OCI-LY3 (cell line): ENCODE results near the gene RYK.

Source experiments
- H2AFZ ChIP-seq: fragments of 200-600, 300-600 bp; shearing (Covaris generic); 2 replicates; pipeline ENCODE4 v1.6.0; 2014; ENCODE audit warnings: antibody characterized with exemption, low read depth, low read length
- H3K27ac ChIP-seq: fragments of 200-600, 300-600 bp; sonication (generic); 2 replicates; pipeline ENCODE4 v1.5.1; 2014; ENCODE audit warnings: mild to moderate bottlenecking, low read length, moderate library complexity, mixed read lengths
- H3K27me3 ChIP-seq: fragments of 200-600, 300-600 bp; sonication (generic); 2 replicates; pipeline ENCODE4 v1.6.1; 2014; ENCODE audit warnings: low read depth, low read length, mixed read lengths
- H3K36me3 ChIP-seq: fragments of 200-600, 300-600 bp; sonication (generic); replicated peaks from 2 replicates; pipeline ENCODE3; 2014; ENCODE audit warnings: low read depth, low read length, mixed read lengths
- H3K4me1 ChIP-seq: fragments of 300-600, 200-600 bp; sonication (generic); 2 replicates; pipeline ENCODE4 v1.6.1; 2014; ENCODE audit warnings: low read length, mixed read lengths
- H3K4me2 ChIP-seq: fragments of 200-600, 300-600 bp; sonication (generic); 2 replicates; pipeline ENCODE4 v1.6.1; 2014; ENCODE audit warnings: low read length, mixed read lengths
- H3K4me3 ChIP-seq: fragments of 300-600, 200-600 bp; sonication (generic); 2 replicates; pipeline ENCODE4 v1.5.1; 2014; ENCODE audit warnings: antibody characterized with exemption, mild to moderate bottlenecking, low read length, moderate library complexity
- H3K79me2 ChIP-seq: fragments of 300-600, 200-600 bp; shearing (Covaris generic); 2 replicates; pipeline ENCODE4 v1.6.1; 2014; ENCODE audit warnings: mild to moderate bottlenecking, low read length, mixed read lengths
- H3K9ac ChIP-seq: fragments of 300-600, 200-600 bp; shearing (Covaris generic); 2 replicates; pipeline ENCODE4 v1.6.0; 2014; ENCODE audit warnings: mild to moderate bottlenecking, low read length, moderate library complexity
- H3K9me3 ChIP-seq: fragments of 200-600, 300-600 bp; shearing (Covaris generic); 2 replicates; pipeline ENCODE4 v1.6.1; 2014; ENCODE audit warnings: low read length, mixed read lengths; ENCODE audit not compliant: insufficient read depth
- H4K20me1 ChIP-seq: fragments of 200-600, 300-600 bp; sonication (generic); 2 replicates; pipeline ENCODE4 v1.6.1; 2016; ENCODE audit warnings: low read length, mixed read lengths; ENCODE audit not compliant: insufficient read depth
- EZH2phosphoT487 ChIP-seq: fragments of 200-600 bp; shearing (Covaris generic); IDR thresholded peaks from 2 replicates; pipeline ENCODE4 v1.6.1; 2018; ENCODE audit warnings: antibody characterized with exemption, mixed run types, low read depth
- TF ChIP-seq, protein P1 (sequence below): fragments of 200-600, 300-600 bp; sonication (generic); IDR thresholded peaks from 2 replicates; pipeline ENCODE4 v1.5.1; 2014; ENCODE audit warnings: antibody characterized with exemption, low read length, low read depth

The RYK gene

DNA sequence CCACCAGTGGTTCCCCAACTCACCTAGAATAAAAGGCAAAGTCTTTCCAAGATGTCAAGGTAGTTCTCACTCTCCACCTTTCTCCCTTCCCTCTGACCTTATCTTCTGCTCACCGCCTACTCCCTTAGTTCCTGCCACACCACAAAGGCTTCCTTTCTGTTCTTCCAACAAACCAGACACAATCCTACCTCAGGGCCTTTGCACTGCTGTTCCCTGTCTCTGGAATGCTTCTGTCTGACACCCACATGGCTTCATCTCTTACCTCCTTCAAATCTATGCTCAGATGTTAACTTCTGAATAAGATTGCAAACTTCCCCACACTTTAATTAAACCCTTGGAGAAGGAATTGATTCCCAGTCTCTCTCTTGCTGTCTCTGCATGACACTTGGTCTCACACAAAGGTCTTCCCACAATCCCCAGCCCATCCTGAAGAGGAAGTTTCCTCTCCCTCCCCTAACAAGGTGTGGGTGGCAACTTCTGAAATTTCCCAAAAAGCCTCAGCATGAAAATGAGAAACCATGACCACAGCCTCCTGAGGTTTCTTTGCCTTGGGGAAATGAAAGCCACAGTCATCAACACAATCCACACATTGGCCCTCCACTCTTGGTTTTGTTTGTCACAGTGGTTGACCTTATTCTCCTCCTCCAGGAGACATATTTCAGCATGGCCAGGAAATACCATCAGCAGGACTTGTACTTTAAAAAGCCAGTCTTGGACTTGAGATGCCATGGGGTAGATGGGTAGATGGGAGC lies 3.0 kb upstream of the RYK start:
- Histone ChIP-seq H3K4me1 (peaks cover 42% of the 10 kb centered on the region), H4K20me1 (peaks cover 31% of the 10 kb centered on the region), H2AFZ (no peak overlapping the region), H3K27me3 (peaks cover 50% of the 10 kb centered on the region), H3K27ac (no peak overlapping the region), H3K9ac (no peak overlapping the region), H3K36me3 (no peaks in the 10 kb centered on the region), H3K4me3 (no peak overlapping the region), H3K9me3 (no peaks in the 10 kb centered on the region), H3K4me2 (peak overlapping the region; percentile 15; the same call in 1 of the 2 replicates), H3K79me2 (peaks cover 16% of the 10 kb centered on the region)
- TF ChIP-seq, protein P1, sequence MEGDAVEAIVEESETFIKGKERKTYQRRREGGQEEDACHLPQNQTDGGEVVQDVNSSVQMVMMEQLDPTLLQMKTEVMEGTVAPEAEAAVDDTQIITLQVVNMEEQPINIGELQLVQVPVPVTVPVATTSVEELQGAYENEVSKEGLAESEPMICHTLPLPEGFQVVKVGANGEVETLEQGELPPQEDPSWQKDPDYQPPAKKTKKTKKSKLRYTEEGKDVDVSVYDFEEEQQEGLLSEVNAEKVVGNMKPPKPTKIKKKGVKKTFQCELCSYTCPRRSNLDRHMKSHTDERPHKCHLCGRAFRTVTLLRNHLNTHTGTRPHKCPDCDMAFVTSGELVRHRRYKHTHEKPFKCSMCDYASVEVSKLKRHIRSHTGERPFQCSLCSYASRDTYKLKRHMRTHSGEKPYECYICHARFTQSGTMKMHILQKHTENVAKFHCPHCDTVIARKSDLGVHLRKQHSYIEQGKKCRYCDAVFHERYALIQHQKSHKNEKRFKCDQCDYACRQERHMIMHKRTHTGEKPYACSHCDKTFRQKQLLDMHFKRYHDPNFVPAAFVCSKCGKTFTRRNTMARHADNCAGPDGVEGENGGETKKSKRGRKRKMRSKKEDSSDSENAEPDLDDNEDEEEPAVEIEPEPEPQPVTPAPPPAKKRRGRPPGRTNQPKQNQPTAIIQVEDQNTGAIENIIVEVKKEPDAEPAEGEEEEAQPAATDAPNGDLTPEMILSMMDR: no peak
- no peak for TF ChIP-seq EZH2phosphoT487

DNA sequence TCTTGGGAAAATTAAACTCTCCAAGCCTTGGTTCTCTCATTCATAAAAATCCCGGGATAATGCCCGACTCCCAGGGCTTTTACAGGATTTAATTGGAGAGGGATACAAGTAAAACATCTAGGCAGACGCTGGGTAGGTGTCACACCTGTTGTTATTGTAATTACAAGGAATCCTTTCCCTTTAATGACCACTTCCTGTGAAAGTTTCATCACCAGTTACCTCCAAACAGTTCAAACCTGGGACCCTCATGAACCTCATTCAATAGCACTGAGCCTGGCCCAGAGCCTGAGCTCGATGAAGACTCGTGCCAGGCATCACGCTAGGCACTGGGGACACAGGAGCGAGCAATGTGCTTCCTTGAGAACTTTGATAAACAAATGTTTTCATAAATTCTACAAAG lies 2.1 kb upstream of the RYK start:
- Histone ChIP-seq H2AFZ (no peak overlapping the region), H3K4me3 (no peak overlapping the region), H3K36me3 (no peaks in the 10 kb centered on the region), H3K79me2 (peaks cover 25% of the 10 kb centered on the region), H3K4me2 (no peak overlapping the region), H3K4me1 (peaks cover 42% of the 10 kb centered on the region), H3K9me3 (no peaks in the 10 kb centered on the region), H3K27me3 (peaks cover 47% of the 10 kb centered on the region), H3K27ac (no peak overlapping the region), H3K9ac (no peak overlapping the region), H4K20me1 (peaks cover 38% of the 10 kb centered on the region)
- TF ChIP-seq, protein P1: no peak
- TF ChIP-seq EZH2phosphoT487: no peak

DNA sequence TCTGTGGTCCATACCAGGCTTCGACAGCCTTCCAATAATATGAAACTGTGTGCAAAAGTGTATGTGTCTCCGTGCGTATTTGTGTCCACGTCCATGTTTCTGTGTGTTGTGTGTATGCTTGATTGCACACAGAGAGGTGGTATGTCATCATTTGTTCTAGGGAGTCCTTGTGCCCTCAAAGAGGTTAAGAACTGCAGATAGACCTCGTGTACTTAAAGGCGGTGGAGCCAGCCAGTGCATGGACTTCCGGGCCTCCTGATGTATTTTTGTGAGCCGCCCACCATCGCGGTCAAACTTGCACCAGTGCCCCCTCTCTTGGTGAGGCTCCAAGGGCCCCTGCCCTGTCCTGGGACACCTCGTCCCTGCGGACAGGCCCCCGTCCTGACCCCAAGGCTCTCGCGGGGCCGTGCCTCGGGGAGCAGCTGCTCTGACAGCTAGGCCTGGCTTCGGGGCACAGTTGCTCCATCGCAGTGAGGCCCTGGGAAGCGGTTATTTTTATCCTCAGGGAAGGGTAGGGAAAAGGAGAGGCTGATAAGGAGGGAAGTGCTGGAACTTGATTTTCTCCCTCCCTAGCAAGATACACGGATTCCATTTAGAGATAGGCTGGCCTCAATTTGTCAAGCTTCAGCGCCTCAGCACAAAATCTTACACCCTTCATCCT lies 1.2 kb upstream of the RYK start:
- no peak for TF ChIP-seq EZH2phosphoT487
- TF ChIP-seq, protein P1: no peak
- no peak overlapping the region for H2AFZ ChIP-seq
- no peaks in the 10 kb centered on the region for H3K9me3 ChIP-seq
- peaks cover 46% of the 10 kb centered on the region for H3K27me3 ChIP-seq
- no peak overlapping the region for H3K4me3 ChIP-seq
- peaks cover 32% of the 10 kb centered on the region for H3K79me2 ChIP-seq
- H3K9ac ChIP-seq: no peak overlapping the region
- H3K4me2 ChIP-seq: 0 out of 2 replicates have a peak overlapping the region, but pooled peaks have one; percentile 75
- no peaks in the 10 kb centered on the region for H3K36me3 ChIP-seq
- H3K27ac ChIP-seq: no peak overlapping the region
- peaks cover 42% of the 10 kb centered on the region for H3K4me1 ChIP-seq
- peaks cover 47% of the 10 kb centered on the region for H4K20me1 ChIP-seq

DNA sequence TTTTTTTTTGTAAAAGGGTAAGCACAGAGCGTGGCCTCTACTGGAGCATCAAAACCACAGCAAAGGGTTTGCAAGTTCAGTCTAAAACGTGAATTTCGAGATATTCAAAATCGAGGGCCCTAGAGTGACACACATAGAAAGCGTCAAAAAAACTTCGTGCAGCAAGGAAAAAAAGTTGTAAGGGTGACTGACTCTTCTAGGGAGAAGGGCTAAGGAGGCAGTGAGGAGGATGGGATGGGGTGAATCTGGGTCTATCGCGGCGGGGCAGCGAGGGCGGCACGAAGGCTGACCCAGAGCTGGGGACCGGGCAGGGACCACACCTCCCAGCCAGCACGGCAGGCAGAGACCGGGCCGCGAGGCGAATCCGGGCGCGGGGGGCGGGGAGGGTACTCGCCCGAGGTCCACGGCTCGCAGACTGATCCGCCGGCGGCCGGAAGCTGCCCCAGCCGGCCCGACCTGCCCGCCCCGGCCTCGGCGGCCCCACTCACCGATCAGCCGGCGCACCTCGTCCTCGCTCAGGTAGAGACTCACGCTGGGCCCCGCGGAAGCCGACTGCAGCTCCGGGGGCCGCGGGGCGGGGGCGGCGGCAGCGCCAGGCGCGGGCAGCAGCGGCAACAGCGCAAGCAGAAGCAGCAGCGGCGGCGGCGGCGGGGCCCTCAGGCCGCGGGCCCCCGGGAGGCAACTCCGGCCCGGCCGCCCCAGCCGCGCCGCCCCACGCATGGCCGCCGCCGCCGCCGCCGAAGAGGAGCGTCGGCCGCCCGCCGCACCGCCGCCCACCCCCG lies 533 bp downstream of the RYK start:
- H3K79me2 ChIP-seq: peaks cover 47% of the 10 kb centered on the region
- no peak overlapping the region for H2AFZ ChIP-seq
- no peak overlapping the region for H3K27ac ChIP-seq
- no peak for TF ChIP-seq EZH2phosphoT487
- TF ChIP-seq, protein P1: no peak
- H3K36me3 ChIP-seq: no peaks in the 10 kb centered on the region
- peak overlapping the region; percentile 88 for H3K4me2 ChIP-seq
- peaks cover 55% of the 10 kb centered on the region for H4K20me1 ChIP-seq
- H3K4me3 ChIP-seq: peak overlapping the region; percentile 94
- H3K27me3 ChIP-seq: peaks cover 34% of the 10 kb centered on the region
- peak overlapping the region; percentile 73 for H3K9ac ChIP-seq
- no peaks in the 10 kb centered on the region for H3K9me3 ChIP-seq
- peaks cover 26% of the 10 kb centered on the region for H3K4me1 ChIP-seq
